H1 (cell line): Measurements from ENCODE around the gene ADK. TPM values are rescaled to one million over a fixed set of nuclear protein-coding genes. Genes with fewer than 3 reads are reported as not detected.

Source experiments
- CTCF ChIA-PET: fragments of 300-600 bp; sonication (Branson Sonifier 250); formaldehyde crosslinking; loops from one replicate; lab custom pipeline; 2021; ENCODE audit not compliant: partially characterized antibody; lab: Charles Lee
- POLR2A ChIA-PET: fragments of 300-600 bp; sonication (Branson Sonifier 250); formaldehyde crosslinking; loops from one replicate; lab custom pipeline; 2021; ENCODE audit warnings: inconsistent platforms; ENCODE audit not compliant: partially characterized antibody; lab: Charles Lee
- DNase-seq, 2 experiments: peaks; one replicate each; pipeline versions ENCODE4 v3.0.0 to v3.0.0-alpha.2; 2010 to 2022; ENCODE audit warnings: low spot score in 2 of 2, low read depth in 1 of 2, mixed read lengths in 1 of 2
- FAIRE-seq: peaks from 2 replicates; lab custom pipeline; 2011; peaks lifted over from hg19 to GRCh38; lab: Jason Lieb, UNC
- H2AFZ ChIP-seq: 2 replicates; pipeline ENCODE4 v1.8.1; 2012; ENCODE audit warnings: low read length, inconsistent platforms
- H2AK5ac ChIP-seq: 2 replicates; pipeline ENCODE4 v1.6.1; 2013; ENCODE audit warnings: low read depth, low read length
- H2BK120ac ChIP-seq: replicated peaks from 2 replicates; pipeline ENCODE3; 2013; ENCODE audit warnings: low read depth, low read length, inconsistent platforms
- H2BK12ac ChIP-seq: 2 replicates; pipeline ENCODE4 v1.6.1; 2013; ENCODE audit warnings: low read depth, low read length
- H2BK15ac ChIP-seq: 2 replicates; pipeline ENCODE4 v1.6.1; 2013; ENCODE audit warnings: low read length
- H2BK20ac ChIP-seq: 2 replicates; pipeline ENCODE4 v1.6.1; 2013; ENCODE audit warnings: low read length
- H2BK5ac ChIP-seq: 2 replicates; pipeline ENCODE4 v1.6.1; 2013; ENCODE audit warnings: low read depth, low read length
- H3K14ac ChIP-seq: 2 replicates; pipeline ENCODE4 v1.6.1; 2013; ENCODE audit warnings: inconsistent platforms; ENCODE audit not compliant: insufficient read length
- H3K18ac ChIP-seq: 2 replicates; pipeline ENCODE4 v1.6.1; 2013; ENCODE audit warnings: low read length; ENCODE audit errors: extremely low read depth
- H3K23ac ChIP-seq: 2 replicates; pipeline ENCODE4 v1.6.1; 2013; ENCODE audit warnings: inconsistent platforms; ENCODE audit not compliant: insufficient read length
- H3K23me2 ChIP-seq: 2 replicates; pipeline ENCODE4 v1.6.1; 2013; ENCODE audit warnings: low read depth, low read length
- H3K27ac ChIP-seq: 2 replicates; pipeline ENCODE4 v1.6.1; 2011; ENCODE audit warnings: low read depth, low read length, inconsistent platforms
- H3K27me3 ChIP-seq, 4 experiments: replicated peaks in 1 of 4; 1 replicate in 1 of 4; 2 replicates in 3 of 4; pipeline versions ENCODE4 v1.6.1 to v1.8.1; 2011 to 2013; ENCODE audit warnings: low read length in 3 of 4, mild to moderate bottlenecking in 3 of 4, inconsistent platforms in 2 of 4, mixed read lengths in 2 of 4, moderate library complexity in 1 of 4; ENCODE audit not compliant: control insufficient read depth in 3 of 4, insufficient read depth in 3 of 4; ENCODE audit errors: extremely low read depth in 1 of 4
- H3K36me3 ChIP-seq, 4 experiments: 2 replicates each; pipeline versions ENCODE4 v1.6.1 to v1.8.1; 2011 to 2013; ENCODE audit warnings: mild to moderate bottlenecking in 4 of 4, low read length in 3 of 4, moderate library complexity in 2 of 4, control low read depth in 1 of 4, inconsistent platforms in 1 of 4; ENCODE audit not compliant: insufficient read depth in 4 of 4, control insufficient read depth in 2 of 4
- H3K4ac ChIP-seq: replicated peaks from 2 replicates; pipeline ENCODE3; 2013; ENCODE audit warnings: low read length, low read depth, mixed read lengths, inconsistent platforms; ENCODE audit not compliant: insufficient read length
- H3K4me1 ChIP-seq, 4 experiments: replicated peaks in 1 of 4; 1 replicate in 1 of 4; 2 replicates in 3 of 4; pipeline versions ENCODE4 v1.6.1 to v1.8.1; 2011 to 2013; ENCODE audit warnings: low read length in 3 of 4, inconsistent platforms in 2 of 4, mixed read lengths in 1 of 4; ENCODE audit not compliant: insufficient read depth in 4 of 4, control insufficient read depth in 3 of 4
- H3K4me2 ChIP-seq, 2 experiments: 2 replicates each; pipeline versions ENCODE4 v1.6.1 to v1.8.1; 2011 to 2013; ENCODE audit warnings: low read depth in 2 of 2, low read length in 2 of 2, control low read depth in 1 of 2, inconsistent platforms in 1 of 2, mild to moderate bottlenecking in 1 of 2; ENCODE audit not compliant: insufficient read depth in 1 of 2
- H3K4me3 ChIP-seq, 4 experiments: fragments of 200-600, 300-600 bp in 1 of 4; sonication (generic), shearing (Covaris generic), sonication (Bioruptor Twin) in 1 of 4; 2 replicates each; pipeline versions ENCODE4 v1.5.1 to v1.8.1; 2011 to 2016; ENCODE audit warnings: low read length in 4 of 4, low read depth in 3 of 4, control low read depth in 2 of 4, inconsistent platforms in 2 of 4, mild to moderate bottlenecking in 2 of 4, mixed read lengths in 1 of 4, moderate library complexity in 1 of 4; ENCODE audit not compliant: insufficient read depth in 2 of 4; ENCODE audit errors: extremely low read depth in 1 of 4
- H3K56ac ChIP-seq: replicated peaks from 2 replicates; pipeline ENCODE3; 2013; ENCODE audit warnings: low read depth, mild to moderate bottlenecking, mixed read lengths, low read length, inconsistent platforms; ENCODE audit not compliant: insufficient read length
- H3K79me1 ChIP-seq: 2 replicates; pipeline ENCODE4 v1.6.1; 2013; ENCODE audit warnings: low read depth, low read length, control low read depth
- H3K79me2 ChIP-seq, 2 experiments: 2 replicates each; pipeline versions ENCODE4 v1.6.1 to v1.8.1; 2012 to 2013; ENCODE audit warnings: low read length in 2 of 2, mild to moderate bottlenecking in 2 of 2, inconsistent platforms in 1 of 2; ENCODE audit not compliant: insufficient read depth in 2 of 2, control insufficient read depth in 1 of 2
- H3K9ac ChIP-seq, 4 experiments: replicated peaks in 1 of 4; 1 replicate in 1 of 4; 2 replicates in 3 of 4; pipeline versions ENCODE4 v1.6.1 to v1.8.1; 2011 to 2013; ENCODE audit warnings: low read depth in 3 of 4, low read length in 3 of 4, control low read depth in 2 of 4, mild to moderate bottlenecking in 2 of 4, moderate library complexity in 2 of 4, inconsistent platforms in 1 of 4; ENCODE audit errors: extremely low read depth in 1 of 4
- H3K9me3 ChIP-seq, 2 experiments: 2 replicates each; pipeline versions ENCODE4 v1.6.1 to v1.8.1; 2012 to 2013; ENCODE audit warnings: mild to moderate bottlenecking in 2 of 2, moderate library complexity in 2 of 2, control low read depth in 1 of 2, inconsistent platforms in 1 of 2, low read depth in 1 of 2, low read length in 1 of 2, mixed read lengths in 1 of 2; ENCODE audit not compliant: insufficient read depth in 2 of 2
- H4K20me1 ChIP-seq, 2 experiments: replicated peaks in 1 of 2; 2 replicates each; pipeline versions ENCODE3 to v1.8.1; 2011 to 2013; ENCODE audit warnings: inconsistent platforms in 2 of 2, low read length in 2 of 2, mild to moderate bottlenecking in 1 of 2; ENCODE audit not compliant: insufficient read depth in 2 of 2, control insufficient read depth in 1 of 2
- H4K5ac ChIP-seq: 2 replicates; pipeline ENCODE4 v1.6.1; 2013; ENCODE audit warnings: low read length, low read depth, mixed read lengths, inconsistent platforms; ENCODE audit not compliant: insufficient read length
- H4K8ac ChIP-seq: 2 replicates; pipeline ENCODE4 v1.8.0; 2013; ENCODE audit warnings: mild to moderate bottlenecking, moderate library complexity, low read length, inconsistent platforms; ENCODE audit not compliant: insufficient read depth; ENCODE audit errors: extremely low read depth
- H4K91ac ChIP-seq: replicated peaks from 2 replicates; pipeline ENCODE3; 2013; ENCODE audit warnings: low read length, mixed read lengths, inconsistent platforms; ENCODE audit not compliant: insufficient read length
- EP300 ChIP-seq, 2 experiments: IDR thresholded peaks; 1 replicate in 1 of 2; 2 replicates in 1 of 2; pipeline ENCODE4 v1.6.1; 2011 to 2012; ENCODE audit warnings: low read depth in 2 of 2, low read length in 2 of 2, mild to moderate bottlenecking in 2 of 2, borderline replicate concordance in 1 of 2, inconsistent platforms in 1 of 2, moderate library complexity in 1 of 2
- SP1 ChIP-seq: IDR thresholded peaks from 2 replicates; pipeline ENCODE4 v1.6.1; 2011; ENCODE audit warnings: low read depth, low read length
- SP4 ChIP-seq: IDR thresholded peaks from 2 replicates; pipeline ENCODE4 v1.6.1; 2012; ENCODE audit warnings: low read length, inconsistent platforms
- TEAD4 ChIP-seq: IDR thresholded peaks from 2 replicates; pipeline ENCODE4 v1.6.1; 2012; ENCODE audit warnings: low read depth, low read length, inconsistent platforms, mixed read lengths
- WGBS, 2 experiments: shearing (Covaris generic) in 1 of 2; methylation state at CpG; one replicate each; pipeline versions ENCODE4 v1.1.6 to v1.1.7; 2013 to 2015; ENCODE audit warnings: low lambda C conversion rate in 2 of 2, mixed read lengths in 2 of 2, inconsistent platforms in 1 of 2, low coverage in 1 of 2, missing lambda C conversion rate in 1 of 2; ENCODE audit not compliant: insufficient replicate concordance in 2 of 2, insufficient coverage in 1 of 2, insufficient read length in 1 of 2; ENCODE audit errors: extremely low coverage in 1 of 2, missing lambda C conversion rate in 1 of 2; 5-methylcytosine and 5-hydroxymethylcytosine counted together
- polyA plus RNA-seq, 7 experiments: library from polyadenylated mRNA; depleted of rRNA in 3 of 7; stranded (reverse) in 5 of 7; unstranded in 2 of 7; fragments of >200 nt in 5 of 7; fragments of 200-250 nt in 2 of 7; gene quantifications; 1 replicate in 5 of 7; 2 replicates in 1 of 7; 4 replicates in 1 of 7; pipeline versions ENCODE4 v1.2.1 to v1.2.3, GENCODE V29; 2011 to 2013; ENCODE audit warnings: missing spikeins in 2 of 7, mixed read lengths in 2 of 7
- total RNA-seq: library from RNA; stranded (reverse); fragmentation: NEBNext Ultra II Directional; extraction: Animal tissue kit (Norgen Biotek cat#: 25700); gene quantifications from 2 replicates; pipeline ENCODE4 v1.2.1, GENCODE V29; 2021

The ADK gene
- total and polyA plus RNA-seq, 2 of the 8 experiments (the other 6 are each of a cell fraction or from before 2014, with no cell fraction given) = 12.3 to 42.4 TPM

GRCh38 chr10:74589851-74590250 lies 438.8 kb downstream of the ADK start:
- POLR2A ChIA-PET = no interaction called here
- Histone ChIP-seq H3K18ac (no peak overlapping the region), H3K79me1 (no peaks in the 10 kb centered on the region), H2AFZ (no peak overlapping the region), H3K23me2 (no peaks in the 10 kb centered on the region), H3K9me3 (no peaks in the 10 kb centered on the region), H4K91ac (no peak overlapping the region), H2BK120ac (no peak overlapping the region), H2BK20ac (no peak overlapping the region), H3K4ac (no peak overlapping the region), H3K79me2 (no peaks in the 10 kb centered on the region), H2AK5ac (no peak overlapping the region), H3K4me1 (no peaks in the 10 kb centered on the region), H3K4me3 (no peak overlapping the region), H4K20me1 (no peaks in the 10 kb centered on the region), H2BK15ac (no peak overlapping the region), H3K56ac (no peak overlapping the region), H4K5ac (no peak overlapping the region), H3K14ac (no peak overlapping the region), H3K23ac (no peak overlapping the region), H3K36me3 (no peaks in the 10 kb centered on the region), H2BK5ac (no peak overlapping the region), H2BK12ac (no peak overlapping the region), H4K8ac (no peak overlapping the region), H3K9ac (no peak overlapping the region), H3K27ac (no peak overlapping the region), H3K4me2 (no peak overlapping the region), H3K27me3 (no peaks in the 10 kb centered on the region)
- CTCF ChIA-PET = no interaction called here
- WGBS, 2 experiments = 96% methylated on average over 2 of the region's 2 CpGs; no CpG with 5 or more reads in 1 of the 2 experiments
- DNase-seq (no peak), FAIRE-seq (no peak)
- no peak for TF ChIP-seq EP300 (IDR thresholded peaks at IDR 0.05; ENCODE audit: borderline replicate concordance in 1 of 2, low read depth in 2 of 2, low read length in 2 of 2)
- no peak for TF ChIP-seq SP4
- no peak for TF ChIP-seq SP1
- no peak for TF ChIP-seq TEAD4
